Measurements from ENCODE around the gene CCDC197.

The CCDC197 gene

GRCh38 chr14:94041551-94042346, 44.6 kb downstream of the CCDC197 start:
- Histone ChIP-seq H3K4me1 (ENCODE audit: control insufficient read depth, insufficient read depth, low read length) (no peaks in the 10 kb centered on the region), H3K27ac (ENCODE audit: extremely low read depth, low read depth, low read length) (no peak overlapping the region), H3K4me3 (ENCODE audit: low read depth, low read length) (no peak overlapping the region), H3K36me3 (ENCODE audit: control insufficient read depth in 2 of 2, insufficient read depth in 1 of 2, low read length in 2 of 2) (peaks cover 5 to 48% of the 10 kb centered on the region in 2 experiments; a peak in 2 of 3 replicates), H3K9me3 (ENCODE audit: control insufficient read depth, insufficient read depth, low read depth, low read length) (no peaks in the 10 kb centered on the region)
- CTCF ChIA-PET: no interaction called here
- TF ChIP-seq ZNF600 (tag by site-specific recombination; IDR thresholded peaks at IDR 0.05) (0 out of 2 replicates have a peak, but pooled peaks have one; percentile 21), KLF16 (tag by site-specific recombination; IDR thresholded peaks at IDR 0.05) (no peak), ZNF416 (tag by site-specific recombination; IDR thresholded peaks at IDR 0.05) (no peak), ZNF529 (tag by site-specific recombination; IDR thresholded peaks at IDR 0.05; ENCODE audit: insufficient replicate concordance) (no peak), ZNF169 (tag by site-specific recombination; IDR thresholded peaks at IDR 0.05) (0 out of 2 replicates have a peak, but pooled peaks have one; percentile 43), ZNF660 (tag by site-specific recombination; IDR thresholded peaks at IDR 0.05) (no peak), KLF9 (tag by site-specific recombination; IDR thresholded peaks at IDR 0.05; ENCODE audit: low read depth) (no peak), ZNF404 (tag by site-specific recombination; IDR thresholded peaks at IDR 0.05) (no peak), ZNF311 (tag by site-specific recombination; IDR thresholded peaks at IDR 0.05; ENCODE audit: borderline replicate concordance) (no peak), ZNF138 (tag by site-specific recombination; IDR thresholded peaks at IDR 0.05; ENCODE audit: borderline replicate concordance) (no peak), ZNF621 (tag by site-specific recombination; IDR thresholded peaks at IDR 0.05) (no peak), PRDM1 (tag by site-specific recombination; IDR thresholded peaks at IDR 0.05) (no peak), ZNF391 (tag by site-specific recombination; IDR thresholded peaks at IDR 0.05; ENCODE audit: borderline replicate concordance, low read depth) (no peak), KLF8 (tag by site-specific recombination; IDR thresholded peaks at IDR 0.05) (no peak), ZNF677 (tag by site-specific recombination; IDR thresholded peaks at IDR 0.05) (no peak)
- POLR2A ChIA-PET: no interaction called here

- ChIA-PET CTCF (interaction anchor here (1.2 kb wide), 1 partner anchor 94 kb away, joined by 3 read pairs; no protein-coding TSS in a partner anchor), POLR2A (no interaction called here)
- H3K36me3 ChIP-seq (ENCODE audit: control insufficient read depth in 2 of 2, insufficient read depth in 1 of 2, low read length in 2 of 2): peaks cover 9 to 56% of the 10 kb centered on the region in 2 experiments; a peak in 2 of 3 replicates
- H3K9me3 ChIP-seq (ENCODE audit: control insufficient read depth, insufficient read depth, low read depth, low read length): no peaks in the 10 kb centered on the region
- H3K4me3 ChIP-seq (ENCODE audit: low read depth, low read length): no peak overlapping the region
- H3K4me1 ChIP-seq (ENCODE audit: control insufficient read depth, insufficient read depth, low read length): no peaks in the 10 kb centered on the region
- no peak overlapping the region for H3K27ac ChIP-seq (ENCODE audit: extremely low read depth, low read depth, low read length)
- TF ChIP-seq SP3 (tag by site-specific recombination; IDR thresholded peaks at IDR 0.05) (no peak), ZNF792 (tag by site-specific recombination; IDR thresholded peaks at IDR 0.05) (no peak), MEIS1 (CRISPR knock-in tag; IDR thresholded peaks at IDR 0.05; ENCODE audit: borderline replicate concordance) (no peak), PATZ1 (tag by site-specific recombination; IDR thresholded peaks at IDR 0.05) (no peak), ZNF571 (tag by site-specific recombination; IDR thresholded peaks at IDR 0.05) (no peak), ZNF335 (tag by site-specific recombination; conservative IDR thresholded peaks at IDR 0.05) (no peak), PRDM10 (tag by site-specific recombination; IDR thresholded peaks at IDR 0.05) (no peak), BCL11A (tag by site-specific recombination; IDR thresholded peaks at IDR 0.05; ENCODE audit: low read depth) (no peak), PRDM6 (tag by site-specific recombination; IDR thresholded peaks at IDR 0.05) (no peak)
Measured at GRCh38 chr14:94042433-94043091, 45.5 kb downstream of the CCDC197 start.
